SK-N-MC (cell line): ENCODE measurements around the gene EPSTI1.

Experiments
- DNase-seq: peaks from one replicate; pipeline ENCODE4 v3.0.0-alpha.2; 2011; ENCODE audit warnings: low read depth, low spot score
- H3K27ac ChIP-seq: fragments of 200-600 bp; sonication (generic); 2 replicates; pipeline ENCODE4 v1.5.1; 2016; ENCODE audit warnings: mixed run types
- H3K36me3 ChIP-seq: fragments of 200-600 bp; sonication (generic); 2 replicates; pipeline ENCODE4 v1.6.1; 2017; ENCODE audit warnings: antibody characterized with exemption, low read length, mixed read lengths; ENCODE audit not compliant: insufficient read depth
- H3K4me3 ChIP-seq: fragments of 200-600 bp; sonication (generic); 2 replicates; pipeline ENCODE4 v1.5.1; 2016
- H3K9ac ChIP-seq: fragments of 200-600 bp; sonication (generic); 2 replicates; pipeline ENCODE4 v1.8.0; 2017; ENCODE audit warnings: mixed run types, mixed read lengths; ENCODE audit not compliant: insufficient read length
- H3K9me3 ChIP-seq: fragments of 200-600 bp; sonication (generic); 2 replicates; pipeline ENCODE4 v1.6.1; 2017; ENCODE audit warnings: low read depth, mild to moderate bottlenecking, antibody characterized with exemption, low read length, moderate library complexity, mixed read lengths
- EZH2 ChIP-seq: fragments of 200-600 bp; sonication (generic); IDR thresholded peaks from one replicate; pipeline ENCODE4 v1.6.1; 2017; ENCODE audit warnings: antibody characterized with exemption
- FOXP2 ChIP-seq: optimal IDR thresholded peaks from 2 replicates; pipeline ENCODE3; 2011; ENCODE audit warnings: mild to moderate bottlenecking, moderate library complexity; ENCODE audit not compliant: insufficient read depth; ENCODE audit errors: extremely low read length, control extremely low read depth
- POLR2AphosphoS5 ChIP-seq: IDR thresholded peaks from 2 replicates; pipeline ENCODE4 v1.6.1; 2012; ENCODE audit warnings: mild to moderate bottlenecking, low read depth, low read length, borderline replicate concordance

The EPSTI1 gene

GRCh38 chr13:42971691-42972347 lies 20.2 kb downstream of the EPSTI1 start:
- H3K36me3 ChIP-seq, result no peaks in the 10 kb centered on the region
- H3K4me3 ChIP-seq, result no peak overlapping the region
- TF ChIP-seq EZH2 (no peak), POLR2AphosphoS5 (no peak), FOXP2 (no peak)
- DNase-seq, result no peak
- no peak overlapping the region for H3K27ac ChIP-seq
- H3K9ac ChIP-seq, result no peak overlapping the region
- H3K9me3 ChIP-seq, result no peaks in the 10 kb centered on the region

- Histone ChIP-seq H3K9me3 (no peaks in the 10 kb centered on the region), H3K9ac (no peak overlapping the region), H3K27ac (no peak overlapping the region), H3K36me3 (no peaks in the 10 kb centered on the region), H3K4me3 (no peak overlapping the region)
- TF ChIP-seq EZH2 (no peak), FOXP2 (no peak), POLR2AphosphoS5 (no peak)
- DNase-seq, result no peak
Measured at GRCh38 chr13:42970824-42971690, 21.0 kb downstream of the EPSTI1 start.

GRCh38 chr13:42969565-42970172 lies 22.4 kb downstream of the EPSTI1 start:
- TF ChIP-seq POLR2AphosphoS5, result no peak
- TF ChIP-seq EZH2, result no peak
- TF ChIP-seq FOXP2, result no peak
- no peak overlapping the region for H3K4me3 ChIP-seq
- DNase-seq, result no peak
- no peaks in the 10 kb centered on the region for H3K9me3 ChIP-seq
- no peak overlapping the region for H3K27ac ChIP-seq
- H3K36me3 ChIP-seq, result no peaks in the 10 kb centered on the region
- H3K9ac ChIP-seq, result no peak overlapping the region

GRCh38 chr13:42968906-42969305 lies 23.1 kb downstream of the EPSTI1 start:
- Histone ChIP-seq H3K9me3 (no peaks in the 10 kb centered on the region), H3K4me3 (no peak overlapping the region), H3K36me3 (no peaks in the 10 kb centered on the region), H3K9ac (no peak overlapping the region), H3K27ac (no peak overlapping the region)
- no peak for DNase-seq
- TF ChIP-seq FOXP2 (no peak), EZH2 (no peak), POLR2AphosphoS5 (no peak)

DNA sequence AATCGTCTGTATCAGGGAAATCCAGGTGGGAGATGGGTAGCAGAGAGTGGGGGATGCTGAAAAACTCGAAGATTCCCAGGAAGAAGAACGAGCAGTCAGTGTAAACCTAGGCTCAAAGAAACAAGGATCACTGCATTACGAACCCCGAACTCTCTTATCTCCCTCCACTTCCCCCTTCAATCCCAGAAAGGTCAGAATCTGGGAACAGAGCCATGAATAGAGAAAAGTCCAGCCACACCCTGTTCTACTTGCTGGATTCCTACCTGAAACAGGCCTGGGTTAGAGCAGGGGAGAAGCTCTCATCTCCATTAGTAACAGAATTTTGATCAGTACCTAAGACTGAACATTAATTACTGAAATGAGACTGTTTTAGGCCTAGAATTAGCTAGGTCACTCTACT lies 24.4 kb downstream of the EPSTI1 start:
- Histone ChIP-seq H3K9me3 (no peaks in the 10 kb centered on the region), H3K9ac (no peak overlapping the region), H3K27ac (no peak overlapping the region), H3K36me3 (no peaks in the 10 kb centered on the region), H3K4me3 (no peak overlapping the region)
- DNase-seq, result no peak
- TF ChIP-seq EZH2, result no peak

GRCh38 chr13:42965281-42965680 lies 26.8 kb downstream of the EPSTI1 start:
- no peak overlapping the region for H3K9ac ChIP-seq
- no peaks in the 10 kb centered on the region for H3K9me3 ChIP-seq
- TF ChIP-seq EZH2 (no peak), FOXP2 (no peak), POLR2AphosphoS5 (no peak)
- no peaks in the 10 kb centered on the region for H3K36me3 ChIP-seq
- DNase-seq, result no peak
- no peak overlapping the region for H3K27ac ChIP-seq
- no peak overlapping the region for H3K4me3 ChIP-seq

GRCh38 chr13:42964761-42965161 lies 27.3 kb downstream of the EPSTI1 start:
- no peak overlapping the region for H3K4me3 ChIP-seq
- no peaks in the 10 kb centered on the region for H3K36me3 ChIP-seq
- DNase-seq, result no peak
- no peaks in the 10 kb centered on the region for H3K9me3 ChIP-seq
- TF ChIP-seq EZH2 (no peak), FOXP2 (no peak), POLR2AphosphoS5 (no peak)
- H3K9ac ChIP-seq, result no peak overlapping the region
- no peak overlapping the region for H3K27ac ChIP-seq

GRCh38 chr13:42959615-42960014 lies 32.4 kb downstream of the EPSTI1 start:
- Histone ChIP-seq H3K9me3 (no peaks in the 10 kb centered on the region), H3K9ac (no peak overlapping the region), H3K36me3 (no peaks in the 10 kb centered on the region), H3K4me3 (no peak overlapping the region), H3K27ac (no peak overlapping the region)
- no peak for TF ChIP-seq POLR2AphosphoS5
- TF ChIP-seq FOXP2, result no peak
- no peak for TF ChIP-seq EZH2
- DNase-seq, result no peak

DNA sequence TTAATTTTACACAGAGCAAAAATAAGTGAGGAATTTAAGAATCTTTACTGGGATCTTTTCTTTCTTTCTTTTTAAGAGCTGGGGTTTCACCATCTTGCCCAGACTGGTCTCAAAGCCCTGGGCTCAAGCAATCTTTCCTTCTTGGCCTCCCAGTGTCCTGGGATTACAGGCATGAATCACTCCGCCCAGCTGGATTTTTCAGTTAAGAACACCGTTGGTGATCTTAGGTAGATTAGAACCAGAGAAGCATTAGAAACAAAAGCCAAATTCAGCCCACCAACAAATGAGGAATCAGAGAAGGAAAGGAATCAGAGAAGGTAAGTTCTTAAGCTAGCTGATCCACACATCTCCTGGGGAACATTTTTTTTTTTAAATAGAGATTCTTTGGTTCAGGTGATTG lies 34.2 kb downstream of the EPSTI1 start:
- Histone ChIP-seq H3K9ac (no peak overlapping the region), H3K9me3 (no peaks in the 10 kb centered on the region), H3K36me3 (no peaks in the 10 kb centered on the region), H3K27ac (no peak overlapping the region), H3K4me3 (no peak overlapping the region)
- TF ChIP-seq EZH2 (no peak), POLR2AphosphoS5 (no peak), FOXP2 (no peak)
- no peak for DNase-seq
